DMS153 (cell line): ENCODE data around the gene GRIN3B.
"Not testable (repeated sequence)": the region's sequence is repeated elsewhere in the genome, so short reads cannot be mapped to it uniquely, and the experiment has no call there.

Experiments used
- DNase-seq: peaks from one replicate; lab custom pipeline; 2025; lab: John Stamatoyannopoulos, UW

The GRIN3B gene

GRCh38 chr19:1019616-1019961 lies 19.4 kb downstream of the GRIN3B start:
- no peak for DNase-seq

GRCh38 chr19:1019980-1020867 lies 20.0 kb downstream of the GRIN3B start:
- DNase-seq: no peak

GRCh38 chr19:1020868-1021425 lies 20.7 kb downstream of the GRIN3B start, which contains the start of gene TMEM259:
Gene TMEM259 (minus strand): TSS chr19:1021123. CDS start chr19:1020996, 127 bp downstream.
- peak; percentile 77 for DNase-seq

- DNase-seq: not testable (repeated sequence)
These were observed 23.6 kb downstream of the GRIN3B start for GRCh38 chr19:1023883-1024188.

GRCh38 chr19:1025080-1025479 lies 24.9 kb downstream of the GRIN3B start:
- not testable (repeated sequence) for DNase-seq

- DNase-seq: no peak
These were observed 26.0 kb downstream of the GRIN3B start, which contains the start of gene CNN2 for GRCh38 chr19:1025960-1026782. Gene CNN2 (plus strand): TSS chr19:1026608. CDS start chr19:1026662, 54 bp downstream.

- DNase-seq: no peak
These were observed 26.8 kb downstream of the GRIN3B start for GRCh38 chr19:1026783-1027649.

GRCh38 chr19:1027650-1028061 lies 27.4 kb downstream of the GRIN3B start:
- DNase-seq: no peak

- DNase-seq: peak; percentile 0
These were observed 28.1 kb downstream of the GRIN3B start for GRCh38 chr19:1028062-1028926.

GRCh38 chr19:1032264-1032867 lies 32.1 kb downstream of the GRIN3B start:
- no peak for DNase-seq

GRCh38 chr19:1035998-1036621 lies 35.9 kb downstream of the GRIN3B start:
- DNase-seq: no peak

- no peak for DNase-seq
These were observed 37.4 kb downstream of the GRIN3B start for GRCh38 chr19:1037621-1038064.

- DNase-seq: no peak
These were observed 38.9 kb downstream of the GRIN3B start for GRCh38 chr19:1038978-1039645.

- peak; percentile 91 for DNase-seq
These were observed 39.6 kb downstream of the GRIN3B start, which contains the start of gene ABCA7 for GRCh38 chr19:1039646-1040475. Gene ABCA7 (plus strand): TSS chr19:1040107. CDS start chr19:1041362, 1,255 bp downstream.

- DNase-seq: peak; percentile 68
These were observed 40.5 kb downstream of the GRIN3B start for GRCh38 chr19:1040476-1041271.

- no peak for DNase-seq
These were observed 41.1 kb downstream of the GRIN3B start for GRCh38 chr19:1041272-1041834.
